Activated CD4-positive, alpha-beta memory T cell treated with anti-CD3 and anti-CD28 coated beads for 36 hours (primary cell): ENCODE results near the gene CLCNKA. TPM values are rescaled to one million over a fixed set of nuclear protein-coding genes. Genes with fewer than 3 reads are reported as not detected.
"Not testable (repeated sequence)": the region's sequence is repeated elsewhere in the genome, so short reads cannot be mapped to it uniquely, and the experiment has no call there.

Source experiments
- CTCF ChIA-PET: fragments of 350-600 bp; sonication (Branson Sonifier 250); formaldehyde crosslinking; loops from one replicate; lab custom pipeline; 2021; ENCODE audit warnings: antibody characterized with exemption, inconsistent platforms; lab: Charles Lee
- POLR2A ChIA-PET: fragments of 350-600 bp; sonication (Branson Sonifier 250); formaldehyde crosslinking; loops from one replicate; lab custom pipeline; 2021; ENCODE audit warnings: antibody characterized with exemption; lab: Charles Lee
- DNase-seq: peaks from one replicate; pipeline ENCODE4 v3.0.0-alpha.2; 2020
- H3K27ac Mint-ChIP-seq: one replicate; pipeline ENCODE4 v1.8.0; 2021; ENCODE audit warnings: mixed read lengths
- H3K27me3 Mint-ChIP-seq: one replicate; pipeline ENCODE4 v1.8.0; 2021; ENCODE audit warnings: mixed read lengths
- H3K36me3 Mint-ChIP-seq: one replicate; pipeline ENCODE4 v1.8.0; 2021; ENCODE audit warnings: mixed read lengths
- H3K4me1 Mint-ChIP-seq: one replicate; pipeline ENCODE4 v1.8.0; 2021; ENCODE audit warnings: low read depth, mixed read lengths
- H3K4me3 Mint-ChIP-seq: one replicate; pipeline ENCODE4 v1.8.0; 2021; ENCODE audit warnings: mild to moderate bottlenecking, mixed read lengths
- H3K9me3 Mint-ChIP-seq: one replicate; pipeline ENCODE4 v1.8.0; 2021; ENCODE audit warnings: mixed read lengths
- intact Hi-C: fragments of 100-400 bp; cut with micrococcal nuclease; formaldehyde crosslinking; loops from one replicate; pipeline ENCODE4 v1.15.1; 2023
- total RNA-seq, 2 experiments: library from RNA; stranded (reverse); gene quantifications; one replicate each; pipeline ENCODE4 v1.2.3, GENCODE V29; 2021

CLCNKA gene
- total RNA-seq, 2 experiments from 2014 or later: not detected

DNA sequence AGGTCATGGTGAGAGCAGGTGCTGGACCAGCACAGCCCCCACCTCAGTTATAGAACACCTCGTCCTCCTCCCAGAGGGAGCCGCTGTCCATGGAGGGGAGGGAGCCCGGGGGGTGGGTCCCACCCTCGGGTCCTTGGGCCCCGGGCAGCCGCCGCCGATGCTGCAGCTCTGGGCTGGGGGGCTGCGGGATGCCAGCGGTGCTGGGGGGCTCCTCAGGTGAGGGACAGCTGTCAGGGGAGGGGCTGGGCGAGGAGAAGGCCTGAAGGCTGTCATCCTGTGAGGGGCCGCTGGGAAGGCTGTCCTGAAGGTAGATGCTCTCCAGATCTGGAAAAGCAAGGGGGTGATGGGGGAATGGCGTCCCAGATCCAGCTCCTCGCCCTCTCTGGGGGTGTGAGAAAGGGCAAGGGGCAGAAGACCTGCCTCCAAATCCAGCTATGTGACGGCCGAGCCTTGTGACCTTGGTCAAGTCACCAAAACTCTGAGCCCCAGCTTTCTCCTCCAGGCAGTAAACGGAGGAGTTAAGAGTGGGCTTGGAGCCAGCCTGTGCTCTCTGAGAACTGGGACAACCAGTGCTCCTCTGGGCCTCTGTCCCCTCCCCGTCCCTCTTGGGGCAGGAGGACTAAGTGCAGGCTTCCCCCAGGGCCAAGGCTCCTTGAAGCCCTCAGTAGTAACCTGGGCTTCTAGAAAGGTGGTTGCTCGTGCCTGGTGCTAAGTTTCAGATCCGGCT lies 36.7 kb downstream of the CLCNKA start:
- intact Hi-C loops: loop anchor here (1.0 to 5.0 kb wide), 2 partner anchors 8 to 266 kb away; no protein-coding TSS in a partner anchor
- POLR2A ChIA-PET: interaction anchor here (1.0 kb wide), 1 partner anchor 22 kb away, joined by 3 read pairs; no protein-coding TSS in a partner anchor
- not testable (repeated sequence) for H3K4me3 Mint-ChIP-seq, H3K9me3 Mint-ChIP-seq, H3K27me3 Mint-ChIP-seq, H3K4me1 Mint-ChIP-seq, H3K36me3 Mint-ChIP-seq, H3K27ac Mint-ChIP-seq, DNase-seq
- CTCF ChIA-PET: interaction anchor here (0.8 kb wide), 1 partner anchor 23 kb away, joined by 3 read pairs; no protein-coding TSS in a partner anchor

- no peak overlapping the region for H3K27ac Mint-ChIP-seq
- no peak overlapping the region for H3K4me3 Mint-ChIP-seq
- no peaks in the 10 kb centered on the region for H3K27me3 Mint-ChIP-seq
- ChIA-PET POLR2A (no interaction called here), CTCF (no interaction called here)
- H3K36me3 Mint-ChIP-seq: no peaks in the 10 kb centered on the region
- intact Hi-C loops: no loop called here
- no peak for DNase-seq
- H3K9me3 Mint-ChIP-seq: no peaks in the 10 kb centered on the region
- peaks cover 10% of the 10 kb centered on the region for H3K4me1 Mint-ChIP-seq
These were observed 39.4 kb downstream of the CLCNKA start for GRCh38 chr1:16061266-16061665.

- CTCF ChIA-PET: not testable (repeated sequence)
These were observed 40.3 kb downstream of the CLCNKA start for GRCh38 chr1:16061989-16062686.

GRCh38 chr1:16062687-16063075 lies 40.8 kb downstream of the CLCNKA start:
- H3K4me3 Mint-ChIP-seq, H3K27ac Mint-ChIP-seq, POLR2A ChIA-PET, CTCF ChIA-PET, H3K9me3 Mint-ChIP-seq, DNase-seq, H3K36me3 Mint-ChIP-seq, intact Hi-C loops, H3K27me3 Mint-ChIP-seq: not testable (repeated sequence)
- H3K4me1 Mint-ChIP-seq: peaks cover 10% of the 10 kb centered on the region

More at GRCh38 chr1:16061989-16062686, 40.3 kb downstream of the CLCNKA start:
- H3K27ac Mint-ChIP-seq, intact Hi-C loops, H3K27me3 Mint-ChIP-seq, H3K4me3 Mint-ChIP-seq, DNase-seq, H3K9me3 Mint-ChIP-seq, POLR2A ChIA-PET, H3K36me3 Mint-ChIP-seq: not testable (repeated sequence)
- H3K4me1 Mint-ChIP-seq: peaks cover 10% of the 10 kb centered on the region

DNA sequence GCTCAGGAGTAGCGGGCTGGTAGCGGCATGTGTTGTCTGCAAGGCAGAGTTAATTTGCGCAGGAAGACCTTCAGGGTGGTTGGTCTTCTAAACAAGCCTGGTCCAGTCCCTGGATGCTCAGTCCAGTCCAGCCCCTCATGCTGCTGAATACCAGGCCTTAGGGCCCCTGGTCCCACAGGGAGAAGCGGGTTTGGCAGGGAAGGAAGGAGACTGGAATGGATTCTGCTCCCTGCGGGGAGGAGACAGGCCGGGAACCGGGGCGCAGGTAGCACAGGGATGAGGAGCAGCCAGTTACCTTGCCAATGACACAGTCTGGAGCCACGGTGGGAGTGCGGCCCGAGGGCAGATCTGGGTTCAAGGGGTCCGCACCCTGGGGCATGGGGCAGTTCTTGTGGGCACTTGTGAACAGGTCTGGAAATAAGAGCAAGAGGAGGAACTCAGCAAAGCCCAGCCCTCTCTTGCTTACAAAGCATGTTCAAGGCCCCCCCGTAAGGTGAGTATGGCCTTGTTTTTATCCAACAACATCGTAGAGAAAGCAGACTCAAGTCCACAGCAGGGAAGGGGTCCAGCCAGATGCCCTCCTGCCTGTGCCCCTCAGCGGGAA lies 41.5 kb downstream of the CLCNKA start:
- Mint-ChIP-seq H3K4me3 (no peak overlapping the region), H3K4me1 (peaks cover 10% of the 10 kb centered on the region), H3K36me3 (no peaks in the 10 kb centered on the region), H3K27ac (no peak overlapping the region), H3K27me3 (no peaks in the 10 kb centered on the region), H3K9me3 (no peaks in the 10 kb centered on the region)
- ChIA-PET CTCF (interaction anchor here (1.6 kb wide), 1 partner anchor 271 kb away, joined by 6 read pairs; no protein-coding TSS in a partner anchor), POLR2A (no interaction called here)
- no peak for DNase-seq
- intact Hi-C loops: no loop called here

DNA sequence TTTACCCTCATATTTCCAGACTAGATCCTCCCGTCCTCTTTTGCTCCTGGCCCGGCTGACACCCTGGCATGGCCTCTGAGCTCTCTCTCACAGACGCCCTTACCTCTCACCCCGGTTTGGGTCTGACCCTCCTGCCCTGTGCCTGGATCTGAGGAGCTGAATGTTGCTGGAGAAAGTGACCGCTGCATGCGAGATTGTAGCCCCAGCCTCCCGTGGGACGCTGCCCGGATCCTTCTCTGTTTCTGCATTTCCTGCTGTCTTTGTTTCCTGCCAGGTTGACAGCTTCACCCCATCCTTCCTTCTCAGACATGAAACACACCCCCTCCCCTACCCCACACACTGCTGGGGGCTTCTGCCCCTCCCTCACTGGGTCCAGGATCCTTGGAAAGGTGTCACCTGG lies 42.1 kb downstream of the CLCNKA start:
- Mint-ChIP-seq H3K9me3 (no peaks in the 10 kb centered on the region), H3K27ac (no peak overlapping the region), H3K4me1 (peaks cover 10% of the 10 kb centered on the region), H3K27me3 (no peaks in the 10 kb centered on the region), H3K4me3 (no peak overlapping the region), H3K36me3 (no peaks in the 10 kb centered on the region)
- intact Hi-C loops: no loop called here
- ChIA-PET CTCF (interaction anchor here (1.0 to 1.6 kb wide), 3 partner anchors 15 to 272 kb away, joined by 3 to 6 read pairs (median 3); no protein-coding TSS in a partner anchor), POLR2A (no interaction called here)
- DNase-seq: no peak

DNA sequence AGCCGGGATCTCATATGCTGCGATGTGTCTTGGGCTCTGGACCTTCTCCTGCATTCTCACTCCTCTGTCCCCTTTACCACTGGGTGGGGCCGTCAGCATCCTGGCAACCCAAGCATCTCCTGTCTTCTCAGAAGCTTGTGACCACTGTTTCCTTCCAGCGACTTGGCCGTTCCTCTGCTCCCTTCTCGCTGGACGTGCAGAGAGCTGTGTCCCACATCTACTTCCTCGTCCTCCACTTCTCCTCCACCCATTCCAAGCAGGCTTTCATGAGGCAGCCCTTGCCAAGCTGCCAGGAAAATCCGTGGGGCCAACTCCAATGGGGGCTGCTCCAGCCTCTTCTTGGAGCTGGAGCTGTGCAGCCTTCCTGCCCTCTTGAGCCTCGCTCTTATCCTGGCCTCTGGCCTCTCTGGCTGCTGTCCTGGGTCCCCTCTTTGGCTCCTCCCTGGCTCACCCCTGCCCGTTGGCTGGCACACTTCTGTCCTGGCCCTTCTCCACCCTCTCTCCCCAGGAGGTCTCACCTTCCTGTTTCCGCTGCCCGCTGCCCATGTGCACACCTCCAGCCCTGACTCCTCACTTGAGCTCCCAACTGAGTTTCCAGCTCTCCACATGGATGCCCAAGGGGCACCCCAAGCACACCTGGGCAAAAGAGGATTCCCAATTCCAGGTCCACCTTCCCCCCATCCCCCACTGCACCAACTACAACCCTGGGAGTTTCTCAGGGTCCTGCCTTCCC lies 42.9 kb downstream of the CLCNKA start:
- Mint-ChIP-seq H3K4me3 (no peak overlapping the region), H3K27me3 (no peaks in the 10 kb centered on the region), H3K9me3 (no peaks in the 10 kb centered on the region), H3K4me1 (peaks cover 10% of the 10 kb centered on the region), H3K27ac (no peak overlapping the region), H3K36me3 (no peaks in the 10 kb centered on the region)
- CTCF ChIA-PET: interaction anchor here (1.0 to 1.6 kb wide), 4 partner anchors 15 to 273 kb away, joined by 3 to 6 read pairs (median 4); no protein-coding TSS in a partner anchor
- DNase-seq: no peak
- POLR2A ChIA-PET: no interaction called here
- intact Hi-C loops: no loop called here

DNA sequence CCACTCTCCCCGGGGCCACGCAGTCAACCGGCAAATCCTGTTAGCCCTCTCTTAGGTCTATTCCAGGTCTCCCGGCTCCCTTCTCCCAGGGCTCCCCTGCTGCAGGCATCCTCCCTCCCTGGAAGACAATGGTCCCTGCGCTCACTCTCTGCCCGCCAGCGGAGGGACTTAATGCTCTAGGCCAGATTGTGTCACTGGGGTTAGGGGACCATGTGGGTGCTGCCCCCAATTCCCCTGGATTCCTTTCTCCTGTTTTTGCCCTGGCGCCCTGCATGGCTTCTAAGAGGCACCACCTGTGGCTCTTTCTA lies 43.4 kb downstream of the CLCNKA start:
- no peak overlapping the region for H3K4me3 Mint-ChIP-seq
- H3K4me1 Mint-ChIP-seq: peaks cover 14% of the 10 kb centered on the region
- no peak for DNase-seq
- no peaks in the 10 kb centered on the region for H3K27me3 Mint-ChIP-seq
- ChIA-PET POLR2A (no interaction called here), CTCF (interaction anchor here (1.5 to 1.6 kb wide), 2 partner anchors 14 to 17 kb away, joined by 3 to 4 read pairs; no protein-coding TSS in a partner anchor)
- no peak overlapping the region for H3K27ac Mint-ChIP-seq
- intact Hi-C loops: no loop called here
- no peaks in the 10 kb centered on the region for H3K9me3 Mint-ChIP-seq
- no peaks in the 10 kb centered on the region for H3K36me3 Mint-ChIP-seq

DNA sequence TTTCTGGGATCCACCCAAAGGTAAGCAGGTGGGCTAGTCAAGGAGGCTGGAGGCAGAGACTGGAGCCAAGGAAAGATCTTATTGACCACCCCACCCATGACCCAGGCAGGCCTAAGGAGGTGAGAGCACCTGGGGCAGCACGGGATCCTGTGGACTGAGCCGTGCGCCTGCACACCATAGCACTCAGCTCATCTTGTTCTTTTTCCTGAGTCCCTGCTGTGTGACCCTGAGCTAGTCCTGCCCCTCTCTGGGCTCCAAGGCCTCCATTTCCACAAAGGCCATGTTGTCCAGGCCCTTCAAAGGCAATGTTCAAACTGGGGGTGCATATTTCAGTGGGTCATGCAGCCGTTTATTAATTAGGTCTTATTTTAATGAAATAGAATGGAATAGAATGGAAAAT lies 44.4 kb downstream of the CLCNKA start:
- intact Hi-C loops: no loop called here
- no peaks in the 10 kb centered on the region for H3K36me3 Mint-ChIP-seq
- H3K4me3 Mint-ChIP-seq: no peak overlapping the region
- POLR2A ChIA-PET: interaction anchor here (0.6 kb wide), 1 partner anchor 55 kb away, joined by 4 read pairs; no protein-coding TSS in a partner anchor
- H3K27ac Mint-ChIP-seq: no peak overlapping the region
- peaks cover 15% of the 10 kb centered on the region for H3K4me1 Mint-ChIP-seq
- no peaks in the 10 kb centered on the region for H3K27me3 Mint-ChIP-seq
- CTCF ChIA-PET: interaction anchor here (1.7 kb wide), 1 partner anchor 12 kb away, joined by 6 read pairs; no protein-coding TSS in a partner anchor
- no peak for DNase-seq
- no peaks in the 10 kb centered on the region for H3K9me3 Mint-ChIP-seq

DNA sequence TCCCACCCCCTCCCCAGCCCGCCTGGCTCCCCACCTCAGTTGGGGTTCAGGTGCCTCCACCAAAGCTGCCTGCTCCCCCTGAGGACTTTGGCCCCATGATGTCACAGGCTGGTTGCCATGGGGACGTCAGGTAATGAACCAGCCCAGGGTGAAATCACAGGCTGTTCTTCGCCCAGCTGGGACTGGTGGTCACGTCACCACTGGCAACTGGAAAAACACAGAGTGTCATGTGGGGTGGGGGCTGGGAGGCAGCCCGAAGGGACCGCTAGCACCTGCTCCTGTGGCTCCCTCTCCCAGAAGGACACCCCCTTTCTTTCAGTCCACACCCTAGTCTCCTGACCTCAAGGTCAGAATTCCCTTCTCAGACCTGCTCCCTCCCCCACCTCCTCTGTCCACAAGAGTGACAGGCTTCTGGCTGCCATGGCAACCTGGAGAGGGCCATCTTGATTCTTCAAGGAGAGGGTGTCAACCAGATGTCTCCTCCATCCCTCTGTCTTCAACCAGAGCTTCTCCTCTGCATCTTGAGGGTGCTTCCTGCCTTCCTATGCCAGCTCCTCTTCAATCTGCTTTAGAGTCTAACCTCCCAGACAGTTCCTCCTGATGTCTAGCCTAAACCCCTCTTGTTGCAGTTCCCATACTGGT lies 45.4 kb downstream of the CLCNKA start:
- ChIA-PET POLR2A (no interaction called here), CTCF (interaction anchor here (1.7 to 2.9 kb wide), 2 partner anchors 11 to 15 kb away, joined by 6 to 11 read pairs; no protein-coding TSS in a partner anchor)
- no peaks in the 10 kb centered on the region for H3K36me3 Mint-ChIP-seq
- H3K4me1 Mint-ChIP-seq: peaks cover 15% of the 10 kb centered on the region
- no peak for DNase-seq
- intact Hi-C loops: no loop called here
- H3K27me3 Mint-ChIP-seq: no peaks in the 10 kb centered on the region
- H3K27ac Mint-ChIP-seq: no peak overlapping the region
- no peaks in the 10 kb centered on the region for H3K9me3 Mint-ChIP-seq
- H3K4me3 Mint-ChIP-seq: no peak overlapping the region

GRCh38 chr1:16067933-16068332 lies 46.1 kb downstream of the CLCNKA start:
- no peaks in the 10 kb centered on the region for H3K9me3 Mint-ChIP-seq
- POLR2A ChIA-PET: no interaction called here
- H3K4me1 Mint-ChIP-seq: peaks cover 15% of the 10 kb centered on the region

More at GRCh38 chr1:16067933-16068332, 46.1 kb downstream of the CLCNKA start:
- no peaks in the 10 kb centered on the region for H3K27me3 Mint-ChIP-seq
- H3K36me3 Mint-ChIP-seq: no peaks in the 10 kb centered on the region
- CTCF ChIA-PET: interaction anchor here (1.7 to 2.9 kb wide), 2 partner anchors 11 to 15 kb away, joined by 6 to 11 read pairs; no protein-coding TSS in a partner anchor
- H3K4me3 Mint-ChIP-seq: no peak overlapping the region
- H3K27ac Mint-ChIP-seq: no peak overlapping the region
- DNase-seq: no peak
- intact Hi-C loops: no loop called here
